ENCODE measurements around the gene RANBP17. TPM values are rescaled to one million over a fixed set of nuclear protein-coding genes. Genes with fewer than 3 reads are reported as not detected.

RANBP17 gene
- polyA plus RNA-seq, 1 donor from 2014 or later, result 25.5 TPM

GRCh38 chr5:171313481-171314206 lies 451.8 kb downstream of the RANBP17 start:
- Histone ChIP-seq H3K4me2 (ENCODE audit: low read length) (no peak overlapping the region), H3K79me2 (replicated peaks; ENCODE audit: insufficient read depth, low read length) (no peaks in the 10 kb centered on the region), H3F3A (ENCODE audit: insufficient read depth, low read length, poor library complexity, severe bottlenecking) (no peaks in the 10 kb centered on the region), H3K9ac (ENCODE audit: low read length) (no peak overlapping the region), H3K9me2 (ENCODE audit: insufficient read depth, low read length) (no peaks in the 10 kb centered on the region), H3K4me3 (ENCODE audit: low read length) (no peak overlapping the region), H3K27me3 (ENCODE audit: insufficient read depth, low read depth, low read length) (peaks cover 100% of the 10 kb centered on the region), H3K9me3 (ENCODE audit: low read length) (peaks cover 4% of the 10 kb centered on the region), H3K36me3 (ENCODE audit: insufficient read depth, low read length) (no peaks in the 10 kb centered on the region), H2AFZ (ENCODE audit: low read depth, low read length) (no peak overlapping the region), H4K20me1 (ENCODE audit: insufficient read depth) (no peaks in the 10 kb centered on the region), H3K27ac (ENCODE audit: low read length) (no peak overlapping the region)
- TF ChIP-seq POLR2AphosphoS5 (IDR thresholded peaks at IDR 0.05), result peak; percentile 14
- peak; percentile 43 for TF ChIP-seq EZH2 (IDR thresholded peaks at IDR 0.05; ENCODE audit: borderline replicate concordance, insufficient read depth, low read length, poor library complexity, severe bottlenecking)
- no peak for TF ChIP-seq TAF1 (IDR thresholded peaks at IDR 0.05; ENCODE audit: low read depth)

- no peaks in the 10 kb centered on the region for H3F3A ChIP-seq (ENCODE audit: insufficient read depth, low read length, poor library complexity, severe bottlenecking)
- no peak overlapping the region for H3K27ac ChIP-seq (ENCODE audit: low read length)
- H3K4me3 ChIP-seq (ENCODE audit: low read length), result no peak overlapping the region
- peaks cover 4% of the 10 kb centered on the region for H3K9me3 ChIP-seq (ENCODE audit: low read length)
- no peak for TF ChIP-seq REST (IDR thresholded peaks at IDR 0.05; ENCODE audit: borderline replicate concordance)
- TF ChIP-seq SMC3 (conservative IDR thresholded peaks at IDR 0.05; ENCODE audit: poor library complexity), result no peak
- TF ChIP-seq EZH2 (IDR thresholded peaks at IDR 0.05; ENCODE audit: borderline replicate concordance, insufficient read depth, low read length, poor library complexity, severe bottlenecking), result peak; percentile 44
- no peaks in the 10 kb centered on the region for H3K36me3 ChIP-seq (ENCODE audit: insufficient read depth, low read length)
- no peaks in the 10 kb centered on the region for H3K9me2 ChIP-seq (ENCODE audit: insufficient read depth, low read length)
- H3K4me2 ChIP-seq (ENCODE audit: low read length), result no peak overlapping the region
- H4K20me1 ChIP-seq (ENCODE audit: insufficient read depth), result no peaks in the 10 kb centered on the region
- H2AFZ ChIP-seq (ENCODE audit: low read depth, low read length), result no peak overlapping the region
- H3K9ac ChIP-seq (ENCODE audit: low read length), result no peak overlapping the region
- H3K27me3 ChIP-seq (ENCODE audit: insufficient read depth, low read depth, low read length), result peaks cover 100% of the 10 kb centered on the region
- H3K79me2 ChIP-seq (replicated peaks; ENCODE audit: insufficient read depth, low read length), result no peaks in the 10 kb centered on the region
These were observed 453.0 kb downstream of the RANBP17 start for GRCh38 chr5:171314728-171315385.

- no peak overlapping the region for H2AFZ ChIP-seq (ENCODE audit: low read depth, low read length)
- peaks cover 100% of the 10 kb centered on the region for H3K27me3 ChIP-seq (ENCODE audit: insufficient read depth, low read depth, low read length)
- no peak overlapping the region for H3K27ac ChIP-seq (ENCODE audit: low read length)
- H3K9ac ChIP-seq (ENCODE audit: low read length), result no peak overlapping the region
- H3K79me2 ChIP-seq (replicated peaks; ENCODE audit: insufficient read depth, low read length), result no peaks in the 10 kb centered on the region
- no peaks in the 10 kb centered on the region for H3K36me3 ChIP-seq (ENCODE audit: insufficient read depth, low read length)
- H3K4me3 ChIP-seq (ENCODE audit: low read length), result no peak overlapping the region
- H3K9me2 ChIP-seq (ENCODE audit: insufficient read depth, low read length), result no peaks in the 10 kb centered on the region
- H4K20me1 ChIP-seq (ENCODE audit: insufficient read depth), result no peaks in the 10 kb centered on the region
- no peak overlapping the region for H3K4me2 ChIP-seq (ENCODE audit: low read length)
- H3K9me3 ChIP-seq (ENCODE audit: low read length), result peaks cover 4% of the 10 kb centered on the region
- H3F3A ChIP-seq (ENCODE audit: insufficient read depth, low read length, poor library complexity, severe bottlenecking), result no peaks in the 10 kb centered on the region
- TF ChIP-seq RAD21 (conservative IDR thresholded peaks at IDR 0.05) (no peak), EZH2 (IDR thresholded peaks at IDR 0.05; ENCODE audit: borderline replicate concordance, insufficient read depth, low read length, poor library complexity, severe bottlenecking) (peak; percentile 82)
These were observed 453.6 kb downstream of the RANBP17 start for GRCh38 chr5:171315386-171315891.
